WTC11 (cell line): ENCODE measurements around the gene PLEKHG7. TPM values are rescaled to one million over a fixed set of nuclear protein-coding genes. Genes with fewer than 3 reads are reported as not detected.

Experiments
- ATAC-seq: fragments of 200-7000 bp; cut with Tn5 transposase; 2 replicates; pipeline ENCODE4 v1.10.0; 2021; ENCODE audit warnings: mild to moderate bottlenecking, moderate library complexity
- CTCF ChIA-PET: fragments of 300-600 bp; sonication (Branson Sonifier 250); formaldehyde crosslinking; loops from one replicate; lab custom pipeline; 2021; ENCODE audit warnings: antibody characterized with exemption; lab: Charles Lee
- POLR2A ChIA-PET: fragments of 350-600 bp; sonication (Branson Sonifier 250); formaldehyde crosslinking; loops from one replicate; lab custom pipeline; 2021; ENCODE audit warnings: antibody characterized with exemption; lab: Charles Lee
- DNase-seq: peaks from one replicate; pipeline ENCODE4 v3.0.0; 2021; ENCODE audit warnings: low spot score
- H3K27ac Mint-ChIP-seq: 2 replicates; pipeline ENCODE4 v1.8.0; 2021; ENCODE audit warnings: mixed read lengths
- H3K27me3 Mint-ChIP-seq: 2 replicates; pipeline ENCODE4 v1.8.0; 2021; ENCODE audit warnings: low read depth, mild to moderate bottlenecking, moderate library complexity, mixed read lengths
- H3K36me3 Mint-ChIP-seq: 2 replicates; pipeline ENCODE4 v1.8.0; 2021; ENCODE audit warnings: mixed read lengths
- H3K4me1 Mint-ChIP-seq: 2 replicates; pipeline ENCODE4 v1.8.0; 2022; ENCODE audit warnings: mixed read lengths
- H3K4me3 Mint-ChIP-seq: 2 replicates; pipeline ENCODE4 v1.8.0; 2021; ENCODE audit warnings: mild to moderate bottlenecking, moderate library complexity, mixed read lengths
- H3K9me3 Mint-ChIP-seq: 2 replicates; pipeline ENCODE4 v1.8.0; 2021; ENCODE audit warnings: mixed read lengths
- ATF1 ChIP-seq: sonication (generic); formaldehyde crosslinking; IDR thresholded peaks from 2 replicates; pipeline ENCODE4 v1.8.1; 2023; ENCODE audit warnings: mild to moderate bottlenecking, moderate library complexity, missing genetic modification reagents
- ELF4 ChIP-seq: sonication (generic); formaldehyde crosslinking; IDR thresholded peaks from 2 replicates; pipeline ENCODE4 v1.8.1; 2022; ENCODE audit warnings: low read depth, mild to moderate bottlenecking, moderate library complexity, missing genetic modification reagents
- ETV6 ChIP-seq: sonication (generic); formaldehyde crosslinking; IDR thresholded peaks from 2 replicates; pipeline ENCODE4 v1.8.1; 2022; ENCODE audit warnings: mild to moderate bottlenecking, missing genetic modification reagents
- GRHL2 ChIP-seq: fragments of 250-450 bp; sonication (Bioruptor Pico); IDR thresholded peaks from 2 replicates; pipeline ENCODE4 v1.8.0; 2022; ENCODE audit warnings: mild to moderate bottlenecking, moderate library complexity; ENCODE audit not compliant: insufficient replicate concordance, severe bottlenecking
- IRF2 ChIP-seq: sonication (generic); formaldehyde crosslinking; IDR thresholded peaks from 2 replicates; pipeline ENCODE4 v1.8.0; 2022; ENCODE audit warnings: low read depth, missing genetic modification reagents, borderline replicate concordance
- KAT7 ChIP-seq: sonication (generic); formaldehyde crosslinking; IDR thresholded peaks from 2 replicates; pipeline ENCODE4 v1.8.1; 2023; ENCODE audit warnings: missing genetic modification reagents, mild to moderate bottlenecking, borderline replicate concordance
- NFYB ChIP-seq: sonication (generic); formaldehyde crosslinking; conservative IDR thresholded peaks from 2 replicates; pipeline ENCODE4 v1.8.0; 2022; ENCODE audit warnings: low read depth, missing genetic modification reagents
- PRRX2 ChIP-seq: fragments of 250-450 bp; sonication (Bioruptor Pico); IDR thresholded peaks from 2 replicates; pipeline ENCODE4 v1.8.0; 2021; ENCODE audit warnings: mild to moderate bottlenecking
- TP53 ChIP-seq: sonication (generic); formaldehyde crosslinking; IDR thresholded peaks from 2 replicates; pipeline ENCODE4 v1.8.1; 2023; ENCODE audit warnings: mild to moderate bottlenecking, missing genetic modification reagents
- ZNF232 ChIP-seq: sonication (generic); formaldehyde crosslinking; IDR thresholded peaks from 2 replicates; pipeline ENCODE4 v1.8.0; 2022; ENCODE audit warnings: mild to moderate bottlenecking, missing genetic modification reagents
- ZNF317 ChIP-seq: sonication (generic); formaldehyde crosslinking; IDR thresholded peaks from 2 replicates; pipeline ENCODE4 v1.8.1; 2023; ENCODE audit warnings: low read depth, mild to moderate bottlenecking, moderate library complexity, missing genetic modification reagents, borderline replicate concordance
- ZNF423 ChIP-seq: fragments of 250-450 bp; sonication (Bioruptor Pico); IDR thresholded peaks from 2 replicates; pipeline ENCODE4 v2.1.2; 2022; ENCODE audit warnings: mild to moderate bottlenecking, moderate library complexity
- total RNA-seq: library from RNA; stranded (reverse); gene quantifications from 3 replicates; pipeline ENCODE4 v1.2.3, GENCODE V29; 2021
- TF ChIP-seq, protein P1 (sequence below): sonication (generic); formaldehyde crosslinking; IDR thresholded peaks from 2 replicates; pipeline ENCODE4 v1.8.0; 2022; ENCODE audit warnings: mild to moderate bottlenecking, missing genetic modification reagents
- TF ChIP-seq, protein P2 (sequence below): sonication (generic); formaldehyde crosslinking; IDR thresholded peaks from 2 replicates; pipeline ENCODE4 v1.8.0; 2023; ENCODE audit warnings: missing genetic modification reagents, mild to moderate bottlenecking, borderline replicate concordance
- TF ChIP-seq, protein P3 (sequence below): sonication (generic); formaldehyde crosslinking; IDR thresholded peaks from 2 replicates; pipeline ENCODE4 v1.8.1; 2022; ENCODE audit warnings: missing genetic modification reagents, borderline replicate concordance
- TF ChIP-seq, protein P4 (sequence below): fragments of 250-450 bp; sonication (Bioruptor Pico); conservative IDR thresholded peaks from 2 replicates; pipeline ENCODE4 v1.9.0; 2021; ENCODE audit warnings: mild to moderate bottlenecking
- TF ChIP-seq, protein P5 (sequence below): fragments of 250-450 bp; sonication (Bioruptor Pico); IDR thresholded peaks from 2 replicates; pipeline ENCODE4 v1.9.0; 2021; ENCODE audit warnings: mild to moderate bottlenecking
- TF ChIP-seq, protein P6 (sequence below): sonication (generic); formaldehyde crosslinking; IDR thresholded peaks from 2 replicates; pipeline ENCODE4 v1.8.1; 2022; ENCODE audit warnings: low read depth, mild to moderate bottlenecking, moderate library complexity, missing genetic modification reagents, borderline replicate concordance

PLEKHG7 gene
- total RNA-seq, 1 experiment from 2014 or later = not detected

DNA sequence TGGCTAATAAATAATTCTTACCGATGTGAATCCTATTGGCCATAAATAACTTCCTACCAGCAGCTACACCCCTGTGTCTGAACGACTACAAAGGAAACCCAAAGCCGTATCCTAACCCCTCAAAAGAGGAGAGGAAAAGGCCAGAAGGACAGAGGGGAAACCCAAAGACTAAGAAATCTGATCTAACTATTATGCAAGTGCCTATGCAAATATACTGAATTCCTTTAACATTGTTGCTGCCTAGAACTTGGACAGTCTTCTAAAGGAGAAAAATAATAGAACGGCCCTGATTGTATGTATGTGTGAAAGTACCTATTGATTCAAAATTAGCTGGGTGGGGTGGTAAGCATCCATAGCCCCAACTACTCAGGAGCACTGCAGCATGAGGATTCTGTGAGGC, 997 bp downstream of the PLEKHG7 start:
- ChIA-PET CTCF (interaction anchor here (2.1 kb wide), 1 partner anchor 13 kb away, joined by 7 read pairs; no protein-coding TSS in a partner anchor), POLR2A (no interaction called here)
- H3K4me1 Mint-ChIP-seq = peaks cover 20% of the 10 kb centered on the region
- DNase-seq (no peak), ATAC-seq (peak; percentile 30)
- H3K9me3 Mint-ChIP-seq = peaks cover 7% of the 10 kb centered on the region
- no peak overlapping the region for H3K4me3 Mint-ChIP-seq
- TF ChIP-seq ZNF423 (CRISPR knock-in tag) (no peak), ZNF317 (CRISPR knock-in tag) (no peak), KAT7 (CRISPR knock-in tag) (no peak), IRF2 (CRISPR knock-in tag) (no peak), ELF4 (CRISPR knock-in tag) (no peak), ATF1 (CRISPR knock-in tag) (no peak), NFYB (CRISPR knock-in tag) (no peak), PRRX2 (CRISPR knock-in tag) (no peak), TP53 (CRISPR knock-in tag) (no peak), ETV6 (CRISPR knock-in tag) (no peak), GRHL2 (CRISPR knock-in tag) (no peak), ZNF232 (CRISPR knock-in tag) (no peak)
- TF ChIP-seq, protein P1, sequence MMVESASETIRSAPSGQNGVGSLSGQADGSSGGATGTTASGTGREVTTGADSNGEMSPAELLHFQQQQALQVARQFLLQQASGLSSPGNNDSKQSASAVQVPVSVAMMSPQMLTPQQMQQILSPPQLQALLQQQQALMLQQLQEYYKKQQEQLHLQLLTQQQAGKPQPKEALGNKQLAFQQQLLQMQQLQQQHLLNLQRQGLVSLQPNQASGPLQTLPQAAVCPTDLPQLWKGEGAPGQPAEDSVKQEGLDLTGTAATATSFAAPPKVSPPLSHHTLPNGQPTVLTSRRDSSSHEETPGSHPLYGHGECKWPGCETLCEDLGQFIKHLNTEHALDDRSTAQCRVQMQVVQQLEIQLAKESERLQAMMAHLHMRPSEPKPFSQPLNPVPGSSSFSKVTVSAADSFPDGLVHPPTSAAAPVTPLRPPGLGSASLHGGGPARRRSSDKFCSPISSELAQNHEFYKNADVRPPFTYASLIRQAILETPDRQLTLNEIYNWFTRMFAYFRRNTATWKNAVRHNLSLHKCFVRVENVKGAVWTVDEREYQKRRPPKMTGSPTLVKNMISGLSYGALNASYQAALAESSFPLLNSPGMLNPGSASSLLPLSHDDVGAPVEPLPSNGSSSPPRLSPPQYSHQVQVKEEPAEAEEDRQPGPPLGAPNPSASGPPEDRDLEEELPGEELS (CRISPR knock-in tag) = no peak
- TF ChIP-seq, protein P2, sequence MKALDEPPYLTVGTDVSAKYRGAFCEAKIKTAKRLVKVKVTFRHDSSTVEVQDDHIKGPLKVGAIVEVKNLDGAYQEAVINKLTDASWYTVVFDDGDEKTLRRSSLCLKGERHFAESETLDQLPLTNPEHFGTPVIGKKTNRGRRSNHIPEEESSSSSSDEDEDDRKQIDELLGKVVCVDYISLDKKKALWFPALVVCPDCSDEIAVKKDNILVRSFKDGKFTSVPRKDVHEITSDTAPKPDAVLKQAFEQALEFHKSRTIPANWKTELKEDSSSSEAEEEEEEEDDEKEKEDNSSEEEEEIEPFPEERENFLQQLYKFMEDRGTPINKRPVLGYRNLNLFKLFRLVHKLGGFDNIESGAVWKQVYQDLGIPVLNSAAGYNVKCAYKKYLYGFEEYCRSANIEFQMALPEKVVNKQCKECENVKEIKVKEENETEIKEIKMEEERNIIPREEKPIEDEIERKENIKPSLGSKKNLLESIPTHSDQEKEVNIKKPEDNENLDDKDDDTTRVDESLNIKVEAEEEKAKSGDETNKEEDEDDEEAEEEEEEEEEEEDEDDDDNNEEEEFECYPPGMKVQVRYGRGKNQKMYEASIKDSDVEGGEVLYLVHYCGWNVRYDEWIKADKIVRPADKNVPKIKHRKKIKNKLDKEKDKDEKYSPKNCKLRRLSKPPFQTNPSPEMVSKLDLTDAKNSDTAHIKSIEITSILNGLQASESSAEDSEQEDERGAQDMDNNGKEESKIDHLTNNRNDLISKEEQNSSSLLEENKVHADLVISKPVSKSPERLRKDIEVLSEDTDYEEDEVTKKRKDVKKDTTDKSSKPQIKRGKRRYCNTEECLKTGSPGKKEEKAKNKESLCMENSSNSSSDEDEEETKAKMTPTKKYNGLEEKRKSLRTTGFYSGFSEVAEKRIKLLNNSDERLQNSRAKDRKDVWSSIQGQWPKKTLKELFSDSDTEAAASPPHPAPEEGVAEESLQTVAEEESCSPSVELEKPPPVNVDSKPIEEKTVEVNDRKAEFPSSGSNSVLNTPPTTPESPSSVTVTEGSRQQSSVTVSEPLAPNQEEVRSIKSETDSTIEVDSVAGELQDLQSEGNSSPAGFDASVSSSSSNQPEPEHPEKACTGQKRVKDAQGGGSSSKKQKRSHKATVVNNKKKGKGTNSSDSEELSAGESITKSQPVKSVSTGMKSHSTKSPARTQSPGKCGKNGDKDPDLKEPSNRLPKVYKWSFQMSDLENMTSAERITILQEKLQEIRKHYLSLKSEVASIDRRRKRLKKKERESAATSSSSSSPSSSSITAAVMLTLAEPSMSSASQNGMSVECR (CRISPR knock-in tag) = no peak
- TF ChIP-seq, protein P3, sequence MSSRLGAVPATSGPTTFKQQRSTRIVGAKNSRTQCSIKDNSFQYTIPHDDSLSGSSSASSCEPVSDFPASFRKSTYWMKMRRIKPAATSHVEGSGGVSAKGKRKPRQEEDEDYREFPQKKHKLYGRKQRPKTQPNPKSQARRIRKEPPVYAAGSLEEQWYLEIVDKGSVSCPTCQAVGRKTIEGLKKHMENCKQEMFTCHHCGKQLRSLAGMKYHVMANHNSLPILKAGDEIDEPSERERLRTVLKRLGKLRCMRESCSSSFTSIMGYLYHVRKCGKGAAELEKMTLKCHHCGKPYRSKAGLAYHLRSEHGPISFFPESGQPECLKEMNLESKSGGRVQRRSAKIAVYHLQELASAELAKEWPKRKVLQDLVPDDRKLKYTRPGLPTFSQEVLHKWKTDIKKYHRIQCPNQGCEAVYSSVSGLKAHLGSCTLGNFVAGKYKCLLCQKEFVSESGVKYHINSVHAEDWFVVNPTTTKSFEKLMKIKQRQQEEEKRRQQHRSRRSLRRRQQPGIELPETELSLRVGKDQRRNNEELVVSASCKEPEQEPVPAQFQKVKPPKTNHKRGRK (CRISPR knock-in tag) = no peak
- TF ChIP-seq, protein P4, sequence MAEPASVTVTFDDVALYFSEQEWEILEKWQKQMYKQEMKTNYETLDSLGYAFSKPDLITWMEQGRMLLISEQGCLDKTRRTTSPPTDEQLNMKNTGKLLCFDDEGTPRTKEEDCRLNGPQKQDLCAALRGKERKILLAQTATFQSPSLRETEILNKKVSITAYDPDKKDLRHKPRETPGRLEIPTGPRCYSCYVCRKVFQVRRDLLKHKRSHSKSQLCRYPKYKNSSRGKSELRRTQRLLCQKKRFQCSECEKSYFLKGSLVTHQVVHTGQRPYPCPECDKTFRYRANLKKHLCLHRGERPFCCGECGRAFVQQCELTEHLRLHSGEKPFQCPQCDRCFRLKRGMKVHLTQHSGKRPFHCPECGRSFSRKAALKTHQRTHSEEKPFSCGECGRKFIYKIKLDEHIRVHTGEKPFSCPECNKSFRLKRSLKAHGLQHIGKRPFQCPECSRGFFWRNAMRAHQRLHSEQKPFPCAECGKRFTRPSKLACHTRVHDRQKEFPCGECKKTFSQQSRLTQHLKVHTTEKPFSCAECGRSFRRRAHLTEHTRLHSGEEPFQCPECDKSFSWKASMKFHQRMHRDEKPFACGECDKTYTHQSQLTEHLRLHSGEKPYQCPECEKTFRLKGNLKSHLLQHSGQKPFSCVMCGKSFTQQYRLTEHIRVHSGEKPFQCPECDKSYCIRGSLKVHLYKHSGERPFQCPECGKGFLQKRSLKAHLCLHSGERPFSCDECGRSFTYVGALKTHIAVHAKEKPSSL (CRISPR knock-in tag) = no peak
- TF ChIP-seq, protein P5, sequence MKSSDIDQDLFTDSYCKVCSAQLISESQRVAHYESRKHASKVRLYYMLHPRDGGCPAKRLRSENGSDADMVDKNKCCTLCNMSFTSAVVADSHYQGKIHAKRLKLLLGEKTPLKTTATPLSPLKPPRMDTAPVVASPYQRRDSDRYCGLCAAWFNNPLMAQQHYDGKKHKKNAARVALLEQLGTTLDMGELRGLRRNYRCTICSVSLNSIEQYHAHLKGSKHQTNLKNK (CRISPR knock-in tag) = no peak
- TF ChIP-seq, protein P6, sequence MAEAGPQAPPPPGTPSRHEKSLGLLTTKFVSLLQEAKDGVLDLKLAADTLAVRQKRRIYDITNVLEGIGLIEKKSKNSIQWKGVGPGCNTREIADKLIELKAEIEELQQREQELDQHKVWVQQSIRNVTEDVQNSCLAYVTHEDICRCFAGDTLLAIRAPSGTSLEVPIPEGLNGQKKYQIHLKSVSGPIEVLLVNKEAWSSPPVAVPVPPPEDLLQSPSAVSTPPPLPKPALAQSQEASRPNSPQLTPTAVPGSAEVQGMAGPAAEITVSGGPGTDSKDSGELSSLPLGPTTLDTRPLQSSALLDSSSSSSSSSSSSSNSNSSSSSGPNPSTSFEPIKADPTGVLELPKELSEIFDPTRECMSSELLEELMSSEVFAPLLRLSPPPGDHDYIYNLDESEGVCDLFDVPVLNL = no peak
- H3K27ac Mint-ChIP-seq = no peak overlapping the region
- no peaks in the 10 kb centered on the region for H3K36me3 Mint-ChIP-seq
- H3K27me3 Mint-ChIP-seq = no peaks in the 10 kb centered on the region
